Prostate gland (tissue), 2 donors: ENCODE results near the gene PRAMEF18. TPM values are rescaled to one million over a fixed set of nuclear protein-coding genes. Genes with fewer than 3 reads are reported as not detected.

ENCODE experiments used
- total RNA-seq, 2 donors: library from RNA; depleted of rRNA; stranded (reverse); fragments of >200 nt; gene quantifications; one replicate each; pipeline ENCODE4 v1.1.0, GENCODE V29; 2016

Gene PRAMEF18
- total RNA-seq, 2 donors from 2014 or later, result not detected

Other genes starting within 250 kb of the PRAMEF18 start
- not detected for gene PRAMEF27, start 169.6 kb downstream of the PRAMEF18 start, total RNA-seq
- not detected for gene HNRNPCL3, start 165.4 kb downstream of the PRAMEF18 start, total RNA-seq
- not detected for gene PRAMEF25, start 155.4 kb downstream of the PRAMEF18 start, total RNA-seq
- gene HNRNPCL2, start 109.3 kb downstream of the PRAMEF18 start, total RNA-seq, result not detected
- not detected for gene PRAMEF26, start 70.1 kb downstream of the PRAMEF18 start, total RNA-seq
- gene HNRNPCL4, start 60.5 kb downstream of the PRAMEF18 start, total RNA-seq, result not detected
- not detected for gene PRAMEF9, start 54.3 kb downstream of the PRAMEF18 start, total RNA-seq
- not detected for gene PRAMEF13, start 24.7 kb downstream of the PRAMEF18 start, total RNA-seq
- not detected for gene PRAMEF5, start 28.0 kb upstream of the PRAMEF18 start, total RNA-seq
- not detected for gene PRAMEF8, start 59.0 kb upstream of the PRAMEF18 start, total RNA-seq
- not detected for gene PRAMEF33, start 77.4 kb upstream of the PRAMEF18 start, total RNA-seq
- gene PRAMEF15, start 89.4 kb upstream of the PRAMEF18 start, total RNA-seq, result not detected
- gene PRAMEF14, start 121.0 kb upstream of the PRAMEF18 start, total RNA-seq, result not detected
- gene PRAMEF19, start 145.8 kb upstream of the PRAMEF18 start, total RNA-seq, result not detected
- not detected for gene PRAMEF17, start 163.5 kb upstream of the PRAMEF18 start, total RNA-seq
- not detected for gene PRAMEF20, start 184.3 kb upstream of the PRAMEF18 start, total RNA-seq